ENCODE measurements around the gene ALDH3A1.

GRCh38 chr17:19766016-19766415 is 17.9 kb upstream of the ALDH3A1 start:
- no peak for TF ChIP-seq CTCF (IDR thresholded peaks at IDR 0.05)
- no peak for TF ChIP-seq POLR2A (IDR thresholded peaks at IDR 0.05)
